SIG-M5 treated with dmso at 0.1 percent for 504 hours (cell line): ENCODE measurements around the gene PRPSAP1.
"Not testable (repeated sequence)": the region's sequence is repeated elsewhere in the genome, so short reads cannot be mapped to it uniquely, and the experiment has no call there.

Experiments
- DNase-seq: peaks from one replicate; lab custom pipeline; 2025; ENCODE audit not compliant: unreplicated experiment; lab: John Stamatoyannopoulos, UW

Gene PRPSAP1

DNA sequence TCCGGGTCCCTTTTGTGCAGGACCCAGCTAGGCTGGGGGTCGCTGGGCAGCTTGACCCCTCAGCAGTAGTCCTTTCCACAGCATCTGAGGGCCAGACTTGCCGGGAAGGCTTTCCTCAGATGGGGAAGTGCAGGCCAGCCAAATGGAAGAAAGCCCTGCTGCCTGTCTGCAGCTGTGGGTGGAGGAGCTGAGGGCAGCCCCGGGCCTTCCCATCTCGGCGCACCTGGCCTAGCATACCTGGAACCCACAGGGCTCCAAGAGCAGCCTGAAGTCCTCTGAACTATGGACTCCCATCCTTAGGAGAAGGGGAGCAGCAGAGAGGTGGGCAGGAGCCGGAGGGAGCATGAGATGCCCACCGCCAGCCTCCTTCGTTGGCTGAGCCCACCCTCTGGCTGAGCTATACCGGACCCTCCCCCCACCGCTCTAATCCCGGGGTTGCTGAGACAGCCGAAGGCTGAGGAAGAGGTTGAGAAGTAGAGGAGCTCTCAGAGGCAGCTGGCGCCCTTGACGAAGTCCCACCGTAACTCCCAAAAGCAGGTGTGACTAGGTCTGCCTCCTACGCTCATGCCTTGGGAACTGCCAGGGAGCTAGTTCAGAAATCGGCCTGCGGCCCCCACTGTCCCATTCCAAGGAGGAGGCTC is 75.3 kb downstream of the PRPSAP1 start:
- DNase-seq = no peak

DNA sequence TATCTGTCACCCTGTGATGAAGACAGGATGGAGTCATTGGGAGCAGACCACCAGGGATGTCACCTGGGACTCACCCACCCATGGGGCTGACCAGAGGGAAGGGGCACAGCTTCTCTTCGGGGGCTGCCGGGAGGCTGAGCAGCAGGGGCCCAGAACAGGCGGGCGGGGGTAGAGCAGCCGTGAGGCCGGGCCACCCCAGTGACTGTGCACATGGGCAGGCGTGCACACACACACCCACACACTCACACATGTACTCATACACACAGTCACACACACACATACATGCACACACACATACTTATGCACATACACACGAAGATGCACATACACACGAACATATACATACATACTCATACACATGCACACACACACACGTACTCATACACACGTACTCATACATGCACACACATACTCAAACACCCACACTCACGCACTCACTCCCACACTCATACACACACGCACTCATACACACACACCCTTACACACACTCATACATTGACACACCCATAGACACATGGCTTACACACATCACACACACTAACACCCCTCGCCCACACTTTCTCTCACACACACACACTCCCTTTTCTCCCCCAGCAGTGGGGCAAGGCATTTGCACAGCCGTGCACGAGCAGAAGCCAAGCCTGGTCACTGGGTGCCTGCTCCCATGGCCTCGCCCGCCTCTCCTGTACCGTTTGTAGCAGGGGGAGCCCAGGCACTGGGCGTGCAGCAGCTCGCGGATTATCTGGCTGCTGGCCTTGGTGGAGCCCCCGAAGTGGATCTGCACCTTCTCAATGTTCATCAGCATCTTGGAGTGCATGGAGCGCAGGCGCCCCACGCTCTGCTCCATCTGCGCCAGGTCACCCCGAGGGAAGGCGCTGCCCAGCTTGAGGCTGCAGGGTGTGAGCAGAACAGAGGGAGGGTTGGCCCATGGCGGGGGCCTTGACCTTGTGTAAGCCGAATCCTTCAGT is 76.1 kb downstream of the PRPSAP1 start:
- DNase-seq = no peak

GRCh38 chr17:76276461-76277299 is 77.0 kb downstream of the PRPSAP1 start:
- no peak for DNase-seq

DNA sequence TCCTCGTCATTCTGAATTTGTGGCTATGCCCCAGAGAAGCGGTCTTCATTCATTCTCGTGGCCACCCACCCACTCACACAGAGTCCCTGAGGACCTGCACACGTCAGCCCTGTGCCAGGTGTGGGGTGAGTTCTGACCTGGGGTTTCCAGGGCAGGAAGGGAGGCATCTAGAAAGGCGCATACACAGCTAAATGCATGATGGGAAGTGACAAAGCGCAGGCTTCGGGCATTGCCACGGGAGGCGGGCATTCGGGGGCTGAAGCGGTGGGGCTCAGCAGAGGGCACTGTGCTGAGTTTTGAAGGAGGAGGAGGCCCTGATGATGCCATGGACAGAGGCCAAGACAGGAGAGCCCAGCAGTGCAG is 77.7 kb downstream of the PRPSAP1 start:
- no peak for DNase-seq

DNA sequence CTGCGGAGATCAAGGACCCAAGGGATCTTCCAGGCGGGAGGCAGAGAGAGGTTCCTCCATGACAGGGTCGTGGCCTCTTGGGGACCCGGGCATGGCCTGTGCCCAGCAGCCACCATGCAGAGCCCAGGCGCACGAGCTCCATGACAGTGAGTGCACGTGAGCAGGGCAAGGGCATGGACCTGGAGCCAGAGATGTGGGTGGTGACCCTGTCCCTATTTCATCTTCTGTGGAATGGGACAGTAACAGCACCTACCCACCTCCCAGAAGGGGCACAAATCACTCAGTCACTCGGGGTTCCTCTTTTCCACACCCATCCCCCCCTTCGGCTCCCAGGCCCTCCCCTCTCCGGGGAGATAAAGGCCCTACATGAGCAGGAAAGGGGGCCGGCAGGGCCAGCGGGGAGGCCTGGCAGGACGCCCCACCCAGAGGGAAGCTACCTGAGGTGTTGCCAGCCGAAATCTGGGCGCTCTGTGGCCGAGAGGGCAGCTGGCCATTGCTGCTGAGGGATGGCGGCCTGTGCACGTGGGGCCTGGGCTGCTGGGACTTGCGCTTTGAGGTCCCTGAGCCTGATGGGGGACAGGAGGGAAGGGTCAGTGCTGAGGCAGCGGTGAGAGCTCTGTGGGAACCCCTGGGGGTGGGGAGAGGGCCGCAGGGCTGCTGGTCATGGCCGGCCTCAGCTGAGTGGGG is 78.2 kb downstream of the PRPSAP1 start:
- no peak for DNase-seq

DNA sequence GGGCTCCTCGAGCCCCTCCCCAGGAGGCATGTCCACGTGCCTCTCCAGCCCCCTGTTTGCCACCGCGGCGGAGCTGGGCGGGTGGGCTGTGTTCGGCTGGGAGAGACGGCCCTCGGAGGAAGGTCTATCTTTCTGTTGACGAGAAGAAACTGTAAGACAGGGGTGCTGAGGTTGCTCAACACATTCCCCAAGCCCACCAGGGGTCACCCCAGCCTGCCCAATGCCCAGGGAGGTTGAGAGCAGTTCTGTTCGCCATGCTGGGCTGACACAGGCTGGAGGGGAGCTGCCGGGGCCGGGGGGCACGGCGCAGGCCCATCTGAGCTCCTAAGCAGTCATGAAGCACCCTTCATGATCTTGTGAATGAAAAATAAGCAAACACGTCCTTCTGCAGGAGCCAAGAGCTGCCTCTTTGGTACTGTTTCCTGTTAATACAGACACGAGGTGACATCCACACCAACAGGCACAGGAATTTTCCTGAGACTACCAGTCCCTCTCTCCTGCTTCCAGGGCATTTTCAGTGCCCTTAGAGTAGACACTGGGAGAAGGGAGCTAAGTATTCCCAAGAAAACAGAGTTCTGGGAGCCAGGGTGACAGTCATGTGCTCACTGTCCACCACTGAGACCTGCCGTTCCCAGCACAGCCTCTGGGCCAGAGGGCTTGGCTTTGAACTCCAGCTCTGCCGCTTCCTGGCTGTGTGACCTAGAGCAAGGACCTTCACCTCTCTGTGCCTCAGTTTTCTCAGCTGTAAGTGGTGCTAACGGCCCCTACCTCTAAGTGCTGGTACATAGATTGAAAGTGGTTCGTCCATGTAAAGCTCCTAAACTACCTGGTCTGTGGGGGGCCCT is 79.4 kb downstream of the PRPSAP1 start:
- no peak for DNase-seq

- no peak for DNase-seq
Observed at GRCh38 chr17:76273445-76274111, 80.1 kb downstream of the PRPSAP1 start.

DNA sequence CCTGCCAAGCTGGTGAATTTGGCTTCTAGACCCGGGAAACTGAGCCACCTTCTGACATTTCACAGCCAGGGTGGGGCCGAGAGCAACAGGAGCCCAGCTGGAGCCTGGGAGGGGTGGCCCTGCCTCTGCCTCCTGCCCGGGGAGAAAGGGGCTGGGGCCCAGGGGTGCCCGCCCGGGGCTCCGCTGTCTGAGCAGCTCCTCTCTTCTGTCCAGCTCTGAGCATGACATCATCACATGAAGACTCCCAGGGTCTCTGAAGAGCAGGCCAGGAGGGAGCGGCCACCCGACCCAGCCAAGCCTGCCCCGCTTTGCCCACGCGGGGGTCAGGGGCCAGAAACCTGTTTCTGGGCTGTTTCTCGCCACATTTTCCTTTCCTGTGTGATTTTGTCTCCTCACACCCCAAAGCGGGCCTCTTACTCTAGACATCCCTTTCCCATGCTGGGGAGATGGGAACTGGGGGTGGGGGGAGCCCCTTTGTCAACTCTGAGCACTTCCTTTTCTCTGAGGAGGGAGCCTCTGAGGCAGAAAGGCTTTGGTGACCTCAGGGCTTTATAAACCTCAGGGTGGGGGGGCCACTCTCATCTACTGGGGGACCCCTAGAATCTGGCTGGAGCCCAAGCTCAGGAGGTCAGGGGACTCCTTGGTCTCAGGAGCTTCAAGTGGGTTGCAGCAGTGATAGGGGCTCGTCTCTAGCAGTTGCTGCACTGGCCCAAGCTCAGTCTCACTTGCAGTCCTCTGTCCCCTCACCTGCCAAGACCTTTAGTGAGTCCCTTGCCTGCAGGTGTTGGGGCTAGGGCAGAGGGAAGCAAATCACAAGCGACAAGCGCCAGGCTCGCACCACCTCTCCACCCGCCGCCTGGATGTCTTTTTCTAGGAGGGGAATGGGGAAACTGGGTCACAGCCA is 80.9 kb downstream of the PRPSAP1 start:
- no peak for DNase-seq

- DNase-seq = no peak
Observed at GRCh38 chr17:76271669-76272540, 81.8 kb downstream of the PRPSAP1 start.

GRCh38 chr17:76270770-76271668 is 82.7 kb downstream of the PRPSAP1 start:
- no peak for DNase-seq

DNA sequence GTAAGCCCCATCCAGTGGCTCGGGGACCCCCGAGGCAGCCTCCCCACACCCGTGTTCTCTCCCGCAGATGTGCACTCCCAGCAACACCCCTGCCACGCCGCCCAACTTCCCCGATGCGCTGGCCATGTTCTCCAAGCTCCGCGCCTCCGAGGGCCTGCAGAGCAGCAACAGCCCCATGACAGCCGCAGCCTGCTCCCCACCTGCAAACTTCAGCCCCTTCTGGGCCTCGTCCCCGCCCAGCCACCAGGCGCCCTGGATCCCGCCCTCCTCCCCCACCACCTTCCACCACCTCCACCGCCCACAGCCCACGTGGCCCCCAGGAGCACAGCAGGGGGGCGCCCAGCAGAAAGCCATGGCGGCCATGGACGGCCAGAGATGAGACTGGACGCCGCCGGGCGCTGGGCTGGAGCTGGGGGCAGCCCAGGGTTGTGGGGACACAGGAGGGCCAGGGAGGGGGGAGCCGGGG is 83.6 kb downstream of the PRPSAP1 start:
- DNase-seq = no peak

GRCh38 chr17:76268991-76269981 is 84.4 kb downstream of the PRPSAP1 start:
- no peak for DNase-seq

DNA sequence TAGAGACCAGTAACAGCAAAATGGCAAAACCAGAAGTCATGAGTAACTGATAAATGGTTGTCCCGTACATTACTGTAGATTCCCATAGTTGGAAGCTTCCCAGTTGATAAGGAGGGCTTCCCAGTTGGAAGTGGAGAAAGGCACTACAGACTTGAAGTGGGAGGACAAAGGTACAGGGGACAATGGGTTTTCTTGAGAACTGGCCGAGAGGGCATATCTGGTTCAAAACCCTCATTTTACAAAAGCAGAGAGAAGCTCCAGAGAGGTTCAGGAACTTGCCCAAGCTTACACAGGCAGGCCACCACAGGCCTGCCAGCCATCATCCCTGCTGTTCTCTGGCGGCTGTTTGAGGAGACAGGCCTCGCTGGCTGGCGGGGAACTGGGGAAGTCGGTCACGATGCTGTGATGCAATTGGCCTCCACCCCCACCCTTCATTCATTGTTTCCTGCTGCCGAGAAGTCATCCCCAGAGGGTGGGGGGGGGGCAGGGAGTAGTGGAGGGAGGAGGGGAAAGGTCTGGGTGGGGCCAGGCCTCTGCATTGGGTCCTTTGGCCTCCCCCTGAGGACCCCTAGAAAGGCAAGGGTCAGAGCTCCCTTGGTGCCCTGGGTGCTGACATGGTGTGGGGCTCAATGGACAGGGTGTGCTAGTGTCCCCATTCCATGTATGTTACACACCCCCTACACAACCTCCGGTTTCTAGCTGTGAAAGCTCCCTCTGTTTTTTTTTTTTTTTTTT is 85.5 kb downstream of the PRPSAP1 start:
- peak; percentile 92 for DNase-seq

- DNase-seq = not testable (repeated sequence)
Observed at GRCh38 chr17:76267581-76268001, 86.1 kb downstream of the PRPSAP1 start.
